Natural killer cell (primary cell): ENCODE data around the gene KIF25. TPM values are rescaled to one million over a fixed set of nuclear protein-coding genes. Genes with fewer than 3 reads are reported as not detected.

Experiments
- ATAC-seq, 3 donors: fragments of 150-1000 bp in 2 of 3; fragments of 200-7000 bp in 1 of 3; cut with Tn5 transposase; 1 replicate in 1 of 3; 2 replicates in 2 of 3; pipeline ENCODE4 v1.10.0; 2021; ENCODE audit warnings: mild to moderate bottlenecking in 2 of 3, moderate library complexity in 2 of 3
- DNase-seq, 2 donors: peaks; one replicate each; pipeline versions ENCODE4 v3.0.0 to v3.0.0-alpha.2; 2013 to 2021; ENCODE audit warnings: mixed read lengths in 1 of 2
- H3K27ac ChIP-seq: one replicate; pipeline ENCODE4 v1.5.1; 2013; ENCODE audit warnings: mild to moderate bottlenecking, low read length
- H3K27me3 ChIP-seq: one replicate; pipeline ENCODE4 v1.6.1; 2013; ENCODE audit warnings: low read length; ENCODE audit not compliant: control insufficient read depth, insufficient read depth
- H3K36me3 ChIP-seq: one replicate; pipeline ENCODE4 v1.6.1; 2013; ENCODE audit warnings: low read length; ENCODE audit not compliant: control insufficient read depth, insufficient read depth
- H3K4me1 ChIP-seq: one replicate; pipeline ENCODE4 v1.6.1; 2013; ENCODE audit warnings: low read length; ENCODE audit not compliant: control insufficient read depth, insufficient read depth
- H3K4me3 ChIP-seq: one replicate; pipeline ENCODE4 v1.5.1; 2013; ENCODE audit warnings: low read length
- H3K9me3 ChIP-seq: one replicate; pipeline ENCODE4 v1.6.1; 2013; ENCODE audit warnings: low read length; ENCODE audit not compliant: control insufficient read depth, insufficient read depth
- H3K27ac Mint-ChIP-seq, 2 donors: one replicate each; pipeline ENCODE4 v1.8.0; 2022; ENCODE audit warnings: mild to moderate bottlenecking in 2 of 2, mixed read lengths in 2 of 2, moderate library complexity in 1 of 2
- H3K27me3 Mint-ChIP-seq, 2 donors: one replicate each; pipeline ENCODE4 v1.8.0; 2022; ENCODE audit warnings: low read depth in 2 of 2, mixed read lengths in 2 of 2
- H3K36me3 Mint-ChIP-seq: one replicate; pipeline ENCODE4 v1.8.0; 2022; ENCODE audit warnings: mixed read lengths
- H3K4me1 Mint-ChIP-seq, 2 donors: one replicate each; pipeline ENCODE4 v1.8.0; 2022; ENCODE audit warnings: mixed read lengths in 2 of 2
- H3K4me3 Mint-ChIP-seq: one replicate; pipeline ENCODE4 v1.8.0; 2022; ENCODE audit warnings: mild to moderate bottlenecking, moderate library complexity, mixed read lengths
- H3K9me3 Mint-ChIP-seq, 2 donors: one replicate each; pipeline ENCODE4 v1.8.0; 2022; ENCODE audit warnings: mixed read lengths in 2 of 2
- CTCF ChIP-seq: fragments of 200-600 bp; IDR thresholded peaks from one replicate; pipeline ENCODE4 v1.8.0; 2022; ENCODE audit warnings: antibody characterized with exemption
- WGBS: methylation state at CpG from one replicate; pipeline ENCODE4 v1.1.7; 2013; ENCODE audit warnings: missing lambda C conversion rate; ENCODE audit not compliant: insufficient coverage; 5-methylcytosine and 5-hydroxymethylcytosine counted together
- intact Hi-C: fragments of 100-400 bp; cut with micrococcal nuclease; formaldehyde crosslinking; loops from one replicate; pipeline ENCODE4 v1.14.2; 2022
- total RNA-seq, 4 donors: library from RNA; stranded (reverse); fragments of 120-200 nt in 1 of 4; gene quantifications; one replicate each; pipeline versions ENCODE4 v1.2.3 to v1.2.4, GENCODE V29; 2013 to 2022

Gene KIF25
- total RNA-seq, 3 donors from 2014 or later (not counting 1 experiment from before 2014, with no cell fraction given) = not detected

GRCh38 chr6:168084465-168085160 lies 87.1 kb downstream of the KIF25 start:
- no peak overlapping the region for H3K27ac Mint-ChIP-seq
- Histone ChIP-seq H3K4me1 (no peaks in the 10 kb centered on the region), H3K4me3 (no peak overlapping the region), H3K27ac (no peak overlapping the region), H3K27me3 (no peaks in the 10 kb centered on the region), H3K9me3 (no peaks in the 10 kb centered on the region), H3K36me3 (no peaks in the 10 kb centered on the region)
- DNase-seq = no peak
- H3K27me3 Mint-ChIP-seq = no peaks in the 10 kb centered on the region
- no peak for TF ChIP-seq CTCF
- H3K4me1 Mint-ChIP-seq = no peaks in the 10 kb centered on the region
- WGBS = 83% methylated on average over 19 of the region's 19 CpGs
- ATAC-seq = no peak
- H3K4me3 Mint-ChIP-seq = no peak overlapping the region
- no peaks in the 10 kb centered on the region for H3K9me3 Mint-ChIP-seq
- intact Hi-C loops = no loop called here
- H3K36me3 Mint-ChIP-seq = no peaks in the 10 kb centered on the region

GRCh38 chr6:168086066-168086465 lies 88.6 kb downstream of the KIF25 start:
- no peaks in the 10 kb centered on the region for H3K9me3 Mint-ChIP-seq
- no peak overlapping the region for H3K4me3 ChIP-seq

GRCh38 chr6:168086616-168087015 lies 89.1 kb downstream of the KIF25 start:
- Histone ChIP-seq H3K4me1 (no peaks in the 10 kb centered on the region), H3K36me3 (no peaks in the 10 kb centered on the region), H3K9me3 (no peaks in the 10 kb centered on the region), H3K27ac (no peak overlapping the region), H3K4me3 (no peak overlapping the region), H3K27me3 (no peaks in the 10 kb centered on the region)
- ATAC-seq = no peak
- H3K27ac Mint-ChIP-seq = no peak overlapping the region
- WGBS = 86% methylated on average over 10 of the region's 10 CpGs
- H3K4me3 Mint-ChIP-seq = no peak overlapping the region
- no peaks in the 10 kb centered on the region for H3K4me1 Mint-ChIP-seq
- no peaks in the 10 kb centered on the region for H3K27me3 Mint-ChIP-seq
- no peak for DNase-seq
- no peaks in the 10 kb centered on the region for H3K9me3 Mint-ChIP-seq
- intact Hi-C loops = no loop called here
- no peak for TF ChIP-seq CTCF
- H3K36me3 Mint-ChIP-seq = no peaks in the 10 kb centered on the region

More at GRCh38 chr6:168086066-168086465, 88.6 kb downstream of the KIF25 start:
- Mint-ChIP-seq H3K36me3 (no peaks in the 10 kb centered on the region), H3K27me3 (no peaks in the 10 kb centered on the region), H3K4me3 (no peak overlapping the region), H3K4me1 (no peaks in the 10 kb centered on the region), H3K27ac (no peak overlapping the region)
- WGBS = 86% methylated on average over 10 of the region's 10 CpGs
- DNase-seq (no peak), ATAC-seq (no peak)
- intact Hi-C loops = no loop called here
- Histone ChIP-seq H3K27me3 (no peaks in the 10 kb centered on the region), H3K4me1 (no peaks in the 10 kb centered on the region), H3K27ac (no peak overlapping the region), H3K9me3 (no peaks in the 10 kb centered on the region), H3K36me3 (no peaks in the 10 kb centered on the region)
- TF ChIP-seq CTCF = no peak
